DND-41 (cell line): ENCODE results near the gene NCMAP.
"Not testable (repeated sequence)": the region's sequence is repeated elsewhere in the genome, so short reads cannot be mapped to it uniquely, and the experiment has no call there.

ENCODE experiments used
- ATAC-seq: fragments of 200-7000 bp; cut with Tn5 transposase; 3 replicates; pipeline ENCODE4 v1.9.1; 2021; ENCODE audit warnings: low read depth; ENCODE audit not compliant: insufficient read depth
- DNase-seq: peaks from one replicate; pipeline ENCODE4 v3.0.0-alpha.2; 2020
- H2AFZ ChIP-seq: 2 replicates; pipeline ENCODE4 v1.6.0; 2012; ENCODE audit warnings: low read depth, low read length
- H3K27ac ChIP-seq: 2 replicates; pipeline ENCODE4 v1.5.1; 2012; ENCODE audit warnings: low read length, inconsistent platforms
- H3K27me3 ChIP-seq: fragments of 200-600 bp; sonication (generic); 2 replicates; pipeline ENCODE4 v1.6.0; 2012; ENCODE audit warnings: low read length, mild to moderate bottlenecking, inconsistent platforms; ENCODE audit not compliant: insufficient read depth, poor library complexity
- H3K36me3 ChIP-seq: 2 replicates; pipeline ENCODE4 v1.5.1; 2012; ENCODE audit warnings: low read length, inconsistent platforms; ENCODE audit not compliant: insufficient read depth
- H3K4me1 ChIP-seq: 2 replicates; pipeline ENCODE4 v1.5.1; 2012; ENCODE audit warnings: mild to moderate bottlenecking, low read length; ENCODE audit not compliant: insufficient read depth
- H3K4me2 ChIP-seq: 2 replicates; pipeline ENCODE4 v1.6.0; 2012; ENCODE audit warnings: mild to moderate bottlenecking, moderate library complexity, low read length, inconsistent platforms; ENCODE audit not compliant: insufficient read depth
- H3K4me3 ChIP-seq, 2 experiments: fragments of 200-600 bp in 1 of 2; shearing (Covaris generic) in 1 of 2; 2 replicates each; pipeline ENCODE4 v1.5.1; 2012 to 2016; ENCODE audit warnings: inconsistent platforms in 2 of 2, low read length in 2 of 2, mild to moderate bottlenecking in 2 of 2, low read depth in 1 of 2, moderate library complexity in 1 of 2
- H3K79me2 ChIP-seq: 2 replicates; pipeline ENCODE4 v1.6.0; 2012; ENCODE audit warnings: low read length, inconsistent platforms; ENCODE audit not compliant: insufficient read depth
- H3K9ac ChIP-seq: 2 replicates; pipeline ENCODE4 v1.6.0; 2012; ENCODE audit warnings: low read depth, mild to moderate bottlenecking, inconsistent platforms, low read length, moderate library complexity
- H3K9me3 ChIP-seq: 2 replicates; pipeline ENCODE4 v1.5.1; 2012; ENCODE audit warnings: low read length, moderate library complexity, mild to moderate bottlenecking, inconsistent platforms; ENCODE audit not compliant: insufficient read depth, severe bottlenecking
- H4K20me1 ChIP-seq: 2 replicates; pipeline ENCODE4 v1.6.0; 2012; ENCODE audit warnings: low read length; ENCODE audit not compliant: insufficient read depth
- CTCF ChIP-seq: IDR thresholded peaks from 2 replicates; pipeline ENCODE4 v1.5.1; 2012; ENCODE audit warnings: borderline replicate concordance, low read length, moderate library complexity, mild to moderate bottlenecking; ENCODE audit not compliant: poor library complexity, severe bottlenecking; ENCODE audit errors: extremely low read depth
- EZH2 ChIP-seq: IDR thresholded peaks from 3 replicates; pipeline ENCODE4 v1.6.1; 2012; ENCODE audit warnings: borderline replicate concordance, low read depth, mild to moderate bottlenecking, moderate library complexity, low read length, inconsistent platforms; ENCODE audit not compliant: severe bottlenecking

The NCMAP gene

DNA sequence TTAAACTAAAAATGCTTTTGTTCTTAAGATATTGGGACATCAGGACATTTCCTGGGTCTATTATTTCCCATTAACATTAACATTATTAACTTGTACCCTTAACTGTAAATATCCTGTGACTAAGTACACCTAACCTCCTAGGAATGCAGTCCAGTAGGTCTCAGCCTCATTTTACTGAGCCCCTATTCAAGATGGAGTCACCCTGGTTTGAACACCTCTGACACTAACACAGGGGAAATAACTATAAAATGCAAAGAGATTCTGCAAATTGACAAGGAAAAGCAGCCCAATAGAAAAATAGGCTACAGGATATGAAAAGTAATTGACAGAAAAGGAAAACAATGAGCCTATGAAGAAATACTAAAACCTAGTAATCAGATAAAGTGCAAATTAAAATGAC, 11.6 kb upstream of the NCMAP start:
- no peak for TF ChIP-seq CTCF
- TF ChIP-seq EZH2 = no peak
- Histone ChIP-seq H3K27ac (no peak overlapping the region), H3K27me3 (peaks cover 25% of the 10 kb centered on the region), H2AFZ (no peak overlapping the region), H3K79me2 (no peaks in the 10 kb centered on the region), H3K9ac (no peak overlapping the region), H3K4me3 (no peak overlapping the region), H4K20me1 (no peaks in the 10 kb centered on the region), H3K36me3 (no peaks in the 10 kb centered on the region), H3K9me3 (no peaks in the 10 kb centered on the region), H3K4me1 (no peaks in the 10 kb centered on the region), H3K4me2 (no peak overlapping the region)
- ATAC-seq (no peak), DNase-seq (no peak)

DNA sequence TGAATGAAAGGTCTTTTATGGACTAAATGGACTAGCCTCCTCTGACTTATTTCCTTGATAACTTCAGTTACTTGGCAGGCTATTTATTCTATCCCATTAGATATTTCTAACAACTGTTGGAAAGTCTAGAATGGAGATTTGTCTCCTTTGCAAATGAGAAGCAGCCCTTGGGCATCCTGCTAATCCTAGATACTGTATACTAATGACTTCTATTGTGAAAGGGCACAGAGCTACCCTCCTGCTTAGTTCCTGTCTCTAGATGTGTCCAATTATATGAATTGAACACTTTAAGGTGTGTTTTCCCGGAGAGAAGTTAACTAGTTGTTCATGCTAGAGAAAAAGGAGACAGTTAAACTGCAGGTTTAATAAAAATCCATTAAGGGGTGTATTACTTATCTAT, 10.2 kb upstream of the NCMAP start:
- ATAC-seq (no peak), DNase-seq (no peak)
- Histone ChIP-seq H2AFZ (no peak overlapping the region), H3K9ac (no peak overlapping the region), H3K27me3 (peaks cover 30% of the 10 kb centered on the region), H3K27ac (no peak overlapping the region), H3K9me3 (no peaks in the 10 kb centered on the region), H3K79me2 (no peaks in the 10 kb centered on the region), H3K4me2 (no peak overlapping the region), H3K4me3 (no peak overlapping the region), H3K36me3 (no peaks in the 10 kb centered on the region), H3K4me1 (no peaks in the 10 kb centered on the region), H4K20me1 (no peaks in the 10 kb centered on the region)
- no peak for TF ChIP-seq CTCF
- no peak for TF ChIP-seq EZH2

DNA sequence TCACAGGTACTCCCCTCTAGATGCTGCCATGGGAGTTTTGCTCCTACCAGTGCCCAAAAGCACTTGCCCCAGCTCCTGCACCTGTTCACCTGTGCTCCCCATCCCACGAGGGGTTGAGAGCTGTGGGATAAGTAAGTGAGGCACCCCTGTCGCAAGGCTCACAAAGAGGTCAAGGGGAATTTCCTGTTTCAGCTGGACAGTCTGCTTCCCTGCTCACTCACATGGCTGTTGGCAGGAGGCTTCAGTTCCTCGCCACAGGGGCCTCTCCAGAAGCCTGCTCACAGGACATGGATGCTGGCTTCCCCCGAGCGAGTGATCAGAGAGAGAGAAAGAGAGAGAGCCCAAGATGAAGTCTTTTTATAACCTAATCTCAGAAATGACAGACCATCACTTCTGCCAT, 8.7 kb upstream of the NCMAP start:
- Histone ChIP-seq H3K4me1 (no peaks in the 10 kb centered on the region), H3K36me3 (no peaks in the 10 kb centered on the region), H3K27ac (no peak overlapping the region), H3K4me3 (no peak overlapping the region), H3K9me3 (no peaks in the 10 kb centered on the region), H3K79me2 (no peaks in the 10 kb centered on the region), H3K27me3 (peaks cover 32% of the 10 kb centered on the region), H2AFZ (no peak overlapping the region), H3K4me2 (no peak overlapping the region), H4K20me1 (no peaks in the 10 kb centered on the region), H3K9ac (no peak overlapping the region)
- DNase-seq (no peak), ATAC-seq (no peak)
- TF ChIP-seq EZH2 (no peak), CTCF (no peak)

DNA sequence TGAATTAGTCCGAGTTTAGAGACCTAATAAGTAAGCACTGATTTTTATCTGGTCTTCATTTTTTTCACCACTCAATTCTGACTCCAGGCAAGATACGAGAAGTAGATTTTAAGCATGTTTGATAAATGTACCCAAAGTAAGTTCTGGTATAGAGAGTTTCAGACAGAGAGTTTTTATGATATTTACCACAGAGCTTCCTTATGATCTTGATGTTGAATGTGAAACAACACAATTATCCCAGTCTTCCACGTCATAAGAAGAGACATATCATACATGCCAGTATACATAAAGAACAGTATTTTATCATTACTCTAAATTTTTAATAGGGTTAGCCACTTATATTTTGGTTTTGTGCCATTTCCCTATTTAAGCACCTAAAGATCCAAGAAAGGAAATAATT, 7.8 kb upstream of the NCMAP start:
- Histone ChIP-seq H3K9me3 (no peaks in the 10 kb centered on the region), H3K27ac (no peak overlapping the region), H3K4me2 (no peak overlapping the region), H3K9ac (no peak overlapping the region), H3K27me3 (peaks cover 33% of the 10 kb centered on the region), H3K4me3 (no peak overlapping the region), H2AFZ (no peak overlapping the region), H3K79me2 (no peaks in the 10 kb centered on the region), H3K4me1 (no peaks in the 10 kb centered on the region), H3K36me3 (no peaks in the 10 kb centered on the region), H4K20me1 (no peaks in the 10 kb centered on the region)
- DNase-seq = no peak
- ATAC-seq = no peak
- no peak for TF ChIP-seq EZH2
- TF ChIP-seq CTCF = no peak

DNA sequence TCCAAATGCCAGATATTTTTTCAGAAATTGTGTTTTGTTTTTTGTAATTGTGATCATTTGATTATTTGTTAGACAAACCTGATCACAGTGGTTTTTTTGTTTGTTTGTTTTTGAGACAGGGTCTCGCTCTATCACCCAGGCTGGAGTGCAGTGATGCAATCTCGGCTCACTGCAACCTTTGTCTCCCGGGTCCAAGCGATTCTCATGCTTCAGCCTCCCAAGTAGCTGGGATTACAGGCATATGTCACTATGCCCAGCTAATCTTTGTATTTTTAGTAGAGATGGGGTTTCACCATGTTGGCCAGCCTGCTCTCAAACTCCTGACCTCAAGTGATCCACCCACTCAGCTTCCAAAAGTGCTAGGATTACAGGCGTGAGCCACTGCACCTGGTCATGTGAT, 6.7 kb upstream of the NCMAP start:
- not testable (repeated sequence) for H3K4me2 ChIP-seq, H3K9me3 ChIP-seq, DNase-seq, H4K20me1 ChIP-seq, H3K36me3 ChIP-seq, H3K9ac ChIP-seq, H3K27ac ChIP-seq, H3K4me1 ChIP-seq, ATAC-seq, H2AFZ ChIP-seq, H3K4me3 ChIP-seq, H3K79me2 ChIP-seq
- peaks cover 33% of the 10 kb centered on the region for H3K27me3 ChIP-seq
